ENCODE results near the gene RYR1.

GRCh38 chr19:38417146-38417543 is 16.3 kb upstream of the RYR1 start:
- TF ChIP-seq EP300 (IDR thresholded peaks at IDR 0.05) (no peak), CTCF (IDR thresholded peaks at IDR 0.05) (no peak), POLR2A (IDR thresholded peaks at IDR 0.05) (no peak), POLR2AphosphoS5 (IDR thresholded peaks at IDR 0.05) (no peak)
